ENCODE data around the gene ADAMTS3. TPM values are rescaled to one million over a fixed set of nuclear protein-coding genes. Genes with fewer than 3 reads are reported as not detected.

Gene ADAMTS3
- total RNA-seq, 2 experiments from 2014 or later, result not detected

DNA sequence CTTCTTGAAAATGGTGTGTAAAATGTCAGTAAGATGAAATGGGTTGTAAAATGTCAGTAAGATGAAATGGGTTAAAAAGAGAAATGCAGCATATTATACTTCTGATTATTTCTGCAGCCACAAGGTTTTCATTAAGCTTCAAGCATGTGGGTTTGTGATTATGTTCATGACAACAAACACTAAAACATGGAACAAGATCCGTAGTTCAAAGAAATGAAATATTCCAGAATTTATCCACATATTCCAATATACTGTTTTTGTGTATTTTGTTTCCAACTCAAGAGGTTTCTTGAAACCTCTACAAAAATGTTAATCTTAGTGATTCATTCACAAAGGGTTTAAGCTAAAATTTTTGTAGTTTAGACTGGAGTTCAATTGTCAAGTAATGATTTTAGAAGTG is 84.0 kb downstream of the ADAMTS3 start:
- Mint-ChIP-seq H3K27me3 (no peaks in the 10 kb centered on the region), H3K4me3 (no peak overlapping the region), H3K36me3 (ENCODE audit: low read depth) (no peaks in the 10 kb centered on the region), H3K4me1 (no peaks in the 10 kb centered on the region), H3K27ac (no peak overlapping the region), H3K9me3 (no peaks in the 10 kb centered on the region)
- ChIA-PET POLR2A (no interaction called here), CTCF (no interaction called here)
- no peak for DNase-seq

DNA sequence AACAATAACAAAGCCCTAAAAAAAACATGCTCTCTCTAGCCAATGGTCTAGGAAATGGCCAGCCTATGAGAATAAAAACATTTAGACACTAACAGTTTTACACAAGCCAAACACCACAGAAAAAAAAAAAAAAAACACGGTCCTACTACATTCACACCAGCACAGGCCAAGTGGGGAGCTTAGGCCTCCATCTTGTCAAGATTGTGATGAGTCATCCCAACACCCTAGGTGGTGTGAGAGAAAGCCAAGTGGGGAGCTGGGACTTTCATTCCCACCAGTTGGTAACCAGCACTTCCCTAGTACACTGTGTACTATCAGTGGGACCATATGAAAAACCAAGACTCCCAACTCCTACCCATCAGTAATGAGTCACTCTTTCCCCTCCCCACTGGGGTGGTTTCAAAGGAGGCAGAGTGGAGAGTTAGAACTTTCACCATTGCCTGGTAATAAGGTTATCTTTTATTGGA is 95.6 kb downstream of the ADAMTS3 start:
- CTCF ChIA-PET, result no interaction called here
- Mint-ChIP-seq H3K9me3 (no peaks in the 10 kb centered on the region), H3K27ac (no peak overlapping the region), H3K4me1 (no peaks in the 10 kb centered on the region), H3K27me3 (no peaks in the 10 kb centered on the region), H3K4me3 (no peak overlapping the region), H3K36me3 (ENCODE audit: low read depth) (no peaks in the 10 kb centered on the region)
- DNase-seq, result no peak
- POLR2A ChIA-PET, result no interaction called here

GRCh38 chr4:72471816-72472215 is 97.2 kb downstream of the ADAMTS3 start:
- Mint-ChIP-seq H3K27me3 (no peaks in the 10 kb centered on the region), H3K4me3 (no peak overlapping the region), H3K9me3 (no peaks in the 10 kb centered on the region), H3K36me3 (ENCODE audit: low read depth) (no peaks in the 10 kb centered on the region), H3K27ac (no peak overlapping the region), H3K4me1 (no peaks in the 10 kb centered on the region)
- ChIA-PET POLR2A (no interaction called here), CTCF (no interaction called here)
- no peak for DNase-seq

DNA sequence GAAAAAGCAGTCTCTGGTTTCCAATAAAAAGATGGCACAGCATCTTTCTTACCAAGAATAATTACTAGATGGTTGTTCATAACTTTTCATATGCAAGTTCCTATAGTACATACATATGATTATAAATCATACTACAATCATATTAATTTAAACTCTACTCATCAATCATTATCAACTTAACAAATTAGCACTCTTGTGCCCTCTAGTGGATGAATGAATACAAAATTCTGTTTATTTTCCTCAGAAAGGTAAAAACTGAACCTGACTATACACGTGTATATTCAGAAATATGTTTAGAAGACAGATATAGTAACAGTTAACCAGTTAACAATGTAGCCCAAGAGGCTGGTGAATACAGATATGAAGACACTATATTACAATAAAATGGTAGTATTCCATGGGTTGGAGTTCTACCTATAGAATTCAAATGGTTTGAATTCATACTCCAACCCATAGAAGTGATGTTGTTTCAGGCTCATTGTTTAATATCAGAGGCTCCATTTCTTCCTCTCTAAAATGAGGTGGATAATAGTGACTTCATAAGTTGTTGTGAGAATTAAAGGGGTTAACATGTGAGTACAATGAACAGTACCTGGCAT is 100.0 kb downstream of the ADAMTS3 start:
- ChIA-PET POLR2A (no interaction called here), CTCF (no interaction called here)
- Mint-ChIP-seq H3K4me3 (no peak overlapping the region), H3K27me3 (no peaks in the 10 kb centered on the region), H3K4me1 (no peaks in the 10 kb centered on the region), H3K9me3 (no peaks in the 10 kb centered on the region), H3K27ac (no peak overlapping the region), H3K36me3 (ENCODE audit: low read depth) (no peaks in the 10 kb centered on the region)
- no peak for DNase-seq

DNA sequence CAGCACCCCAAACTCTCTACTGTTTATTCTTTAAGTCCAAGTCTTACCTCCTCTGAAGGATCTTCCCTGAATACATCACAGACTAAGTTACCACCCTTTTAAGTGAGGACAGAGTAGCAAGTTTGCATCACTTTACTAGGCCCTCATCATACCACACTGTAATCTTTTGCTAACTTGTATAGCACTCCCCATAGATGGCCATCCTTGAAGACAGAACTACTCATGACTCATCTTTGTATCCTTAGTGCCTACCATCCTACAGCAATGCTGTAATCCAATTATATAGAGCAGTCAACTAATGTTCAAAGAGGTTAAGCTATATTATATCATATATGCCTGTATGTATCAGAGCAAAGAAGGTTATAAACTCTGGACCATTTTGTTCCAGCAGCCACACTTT is 101.4 kb downstream of the ADAMTS3 start:
- no peak overlapping the region for H3K4me3 Mint-ChIP-seq
- H3K36me3 Mint-ChIP-seq (ENCODE audit: low read depth), result no peaks in the 10 kb centered on the region
- no peaks in the 10 kb centered on the region for H3K4me1 Mint-ChIP-seq
- POLR2A ChIA-PET, result no interaction called here
- H3K27ac Mint-ChIP-seq, result no peak overlapping the region
- H3K9me3 Mint-ChIP-seq, result no peaks in the 10 kb centered on the region
- DNase-seq, result no peak
- H3K27me3 Mint-ChIP-seq, result no peaks in the 10 kb centered on the region
- CTCF ChIA-PET, result no interaction called here

DNA sequence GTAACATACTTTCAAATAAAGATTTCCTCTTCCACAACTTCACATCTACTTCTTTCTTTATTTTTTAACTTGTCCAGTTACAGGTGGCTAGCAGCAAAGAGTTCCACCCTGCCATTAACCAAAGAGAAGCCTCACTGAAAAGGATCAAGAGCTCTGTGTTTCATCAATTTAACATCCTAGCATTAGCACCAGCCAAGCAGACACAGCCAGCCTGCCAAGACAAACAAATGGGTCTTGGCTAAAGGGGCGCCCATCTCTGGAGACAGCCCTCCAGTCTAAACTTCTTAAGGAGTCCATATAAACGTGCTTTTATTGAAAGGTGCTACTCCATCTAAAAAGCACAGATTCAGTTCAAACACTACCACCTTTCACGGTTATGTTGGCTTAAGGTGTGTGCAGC is 105.3 kb downstream of the ADAMTS3 start:
- CTCF ChIA-PET, result no interaction called here
- no peaks in the 10 kb centered on the region for H3K4me1 Mint-ChIP-seq

GRCh38 chr4:72457158-72457557 is 111.9 kb downstream of the ADAMTS3 start:
- H3K9me3 Mint-ChIP-seq, result no peaks in the 10 kb centered on the region

More for the DNA sequence above, 105.3 kb downstream of the ADAMTS3 start:
- DNase-seq, result no peak
- Mint-ChIP-seq H3K9me3 (no peaks in the 10 kb centered on the region), H3K4me3 (no peak overlapping the region), H3K27ac (no peak overlapping the region), H3K27me3 (no peaks in the 10 kb centered on the region), H3K36me3 (ENCODE audit: low read depth) (no peaks in the 10 kb centered on the region)
- POLR2A ChIA-PET, result no interaction called here

GRCh38 chr4:72451349-72451748 is 117.7 kb downstream of the ADAMTS3 start:
- POLR2A ChIA-PET, result no interaction called here
- H3K9me3 Mint-ChIP-seq, result no peaks in the 10 kb centered on the region
- DNase-seq, result no peak
- H3K27me3 Mint-ChIP-seq, result no peaks in the 10 kb centered on the region
- H3K4me3 Mint-ChIP-seq, result no peak overlapping the region
- CTCF ChIA-PET, result no interaction called here
- no peaks in the 10 kb centered on the region for H3K4me1 Mint-ChIP-seq
- no peak overlapping the region for H3K27ac Mint-ChIP-seq
- no peaks in the 10 kb centered on the region for H3K36me3 Mint-ChIP-seq (ENCODE audit: low read depth)

More at GRCh38 chr4:72457158-72457557, 111.9 kb downstream of the ADAMTS3 start:
- no peak overlapping the region for H3K27ac Mint-ChIP-seq
- POLR2A ChIA-PET, result no interaction called here
- H3K36me3 Mint-ChIP-seq (ENCODE audit: low read depth), result no peaks in the 10 kb centered on the region
- H3K27me3 Mint-ChIP-seq, result no peaks in the 10 kb centered on the region
- H3K4me3 Mint-ChIP-seq, result no peak overlapping the region
- no peaks in the 10 kb centered on the region for H3K4me1 Mint-ChIP-seq
- DNase-seq, result no peak
- CTCF ChIA-PET, result no interaction called here

DNA sequence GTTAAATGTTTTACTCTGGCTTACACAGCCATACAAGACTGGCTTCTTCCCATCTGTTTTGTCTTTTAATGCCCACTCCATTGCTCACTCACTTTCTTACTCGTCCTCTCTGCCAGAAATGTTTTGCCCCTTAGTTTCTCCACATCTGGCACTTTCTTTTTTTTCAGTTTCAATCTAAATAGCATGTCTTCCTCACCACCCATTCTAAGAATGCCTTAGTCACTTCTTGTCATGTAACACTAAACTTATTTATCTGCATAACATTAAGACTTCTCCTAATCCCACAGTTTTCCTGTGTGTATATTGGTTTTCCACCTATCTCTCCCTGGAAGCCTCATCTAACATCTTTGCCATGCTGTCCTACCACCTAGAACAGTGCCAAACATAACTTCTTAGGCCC is 119.3 kb downstream of the ADAMTS3 start:
- Mint-ChIP-seq H3K4me3 (no peak overlapping the region), H3K27me3 (no peaks in the 10 kb centered on the region), H3K9me3 (no peaks in the 10 kb centered on the region), H3K4me1 (no peaks in the 10 kb centered on the region), H3K27ac (no peak overlapping the region), H3K36me3 (ENCODE audit: low read depth) (no peaks in the 10 kb centered on the region)
- CTCF ChIA-PET, result no interaction called here
- POLR2A ChIA-PET, result no interaction called here
- DNase-seq, result no peak

DNA sequence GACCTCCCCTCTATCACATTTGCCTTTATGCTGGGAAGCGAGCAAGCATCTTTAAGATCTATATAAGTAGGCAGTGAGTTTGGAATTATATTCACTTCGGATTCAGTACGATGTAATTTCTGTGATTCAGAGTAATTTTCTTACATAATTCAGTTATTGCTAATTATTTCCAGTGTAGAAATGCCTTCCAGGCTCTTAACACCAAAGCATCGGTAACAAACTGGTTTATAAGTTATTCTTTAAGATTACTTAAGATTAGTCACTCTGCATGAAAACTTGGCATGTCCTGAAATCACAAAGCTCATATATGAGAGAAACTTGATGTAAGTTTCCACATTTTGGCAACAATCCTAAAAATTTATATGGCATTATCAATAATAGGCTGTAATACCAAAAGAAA is 120.8 kb downstream of the ADAMTS3 start:
- Mint-ChIP-seq H3K27me3 (no peaks in the 10 kb centered on the region), H3K4me1 (no peaks in the 10 kb centered on the region), H3K27ac (no peak overlapping the region), H3K9me3 (no peaks in the 10 kb centered on the region), H3K4me3 (no peak overlapping the region), H3K36me3 (ENCODE audit: low read depth) (no peaks in the 10 kb centered on the region)
- ChIA-PET CTCF (no interaction called here), POLR2A (no interaction called here)
- DNase-seq, result no peak

- CTCF ChIA-PET, result no interaction called here
Observed at GRCh38 chr4:72446353-72447055, 122.5 kb downstream of the ADAMTS3 start.

GRCh38 chr4:72444092-72444491 is 124.9 kb downstream of the ADAMTS3 start:
- Mint-ChIP-seq H3K9me3 (no peaks in the 10 kb centered on the region), H3K4me3 (no peak overlapping the region), H3K27ac (no peak overlapping the region), H3K36me3 (ENCODE audit: low read depth) (no peaks in the 10 kb centered on the region), H3K27me3 (no peaks in the 10 kb centered on the region), H3K4me1 (no peaks in the 10 kb centered on the region)
- ChIA-PET CTCF (no interaction called here), POLR2A (no interaction called here)
- no peak for DNase-seq

More at GRCh38 chr4:72446353-72447055, 122.5 kb downstream of the ADAMTS3 start:
- Mint-ChIP-seq H3K4me1 (no peaks in the 10 kb centered on the region), H3K36me3 (ENCODE audit: low read depth) (no peaks in the 10 kb centered on the region), H3K4me3 (no peak overlapping the region), H3K27ac (no peak overlapping the region), H3K9me3 (no peaks in the 10 kb centered on the region), H3K27me3 (no peaks in the 10 kb centered on the region)
- POLR2A ChIA-PET, result no interaction called here
- no peak for DNase-seq

- Mint-ChIP-seq H3K27ac (no peak overlapping the region), H3K4me1 (no peaks in the 10 kb centered on the region), H3K4me3 (no peak overlapping the region), H3K9me3 (no peaks in the 10 kb centered on the region), H3K27me3 (no peaks in the 10 kb centered on the region), H3K36me3 (ENCODE audit: low read depth) (no peaks in the 10 kb centered on the region)
- no peak for DNase-seq
- ChIA-PET CTCF (no interaction called here), POLR2A (no interaction called here)
Observed at GRCh38 chr4:72442715-72443114, 126.3 kb downstream of the ADAMTS3 start.

- ChIA-PET POLR2A (no interaction called here), CTCF (no interaction called here)
- Mint-ChIP-seq H3K9me3 (no peaks in the 10 kb centered on the region), H3K4me1 (no peaks in the 10 kb centered on the region), H3K36me3 (ENCODE audit: low read depth) (no peaks in the 10 kb centered on the region), H3K27ac (no peak overlapping the region), H3K4me3 (no peak overlapping the region), H3K27me3 (no peaks in the 10 kb centered on the region)
- no peak for DNase-seq
Observed at GRCh38 chr4:72442147-72442546, 126.9 kb downstream of the ADAMTS3 start.

Measured in activated CD4-positive, alpha-beta T cell treated with anti-CD3 and anti-CD28 coated beads, Interleukin-2, amount 10 ng/mL, durations not matched to agents 7 days and 5 days (primary cell).